Kidney epithelial cell (primary cell): Measurements from ENCODE around the gene ANKRD39. TPM values are rescaled to one million over a fixed set of nuclear protein-coding genes. Genes with fewer than 3 reads are reported as not detected.

Source experiments
- DNase-seq: peaks from one replicate; pipeline ENCODE4 v3.0.0-alpha.2; 2010; ENCODE audit warnings: low read depth
- H3K27me3 ChIP-seq: 2 replicates; pipeline ENCODE4 v1.6.0; 2011; ENCODE audit warnings: low read length; ENCODE audit not compliant: control insufficient read depth, insufficient read depth
- H3K36me3 ChIP-seq: 2 replicates; pipeline ENCODE4 v1.5.1; 2011; ENCODE audit warnings: low read length; ENCODE audit not compliant: control insufficient read depth, insufficient read depth
- H3K4me3 ChIP-seq: 2 replicates; pipeline ENCODE4 v1.5.1; 2011; ENCODE audit warnings: low read depth, mild to moderate bottlenecking, control low read depth, low read length
- CTCF ChIP-seq: IDR thresholded peaks from 2 replicates; pipeline ENCODE4 v1.5.1; 2011; ENCODE audit warnings: mild to moderate bottlenecking, moderate library complexity, low read length, control low read depth, inconsistent platforms; ENCODE audit not compliant: insufficient read depth, poor library complexity, severe bottlenecking
- total RNA-seq: library from RNA; depleted of rRNA; stranded (reverse); fragments of >200 nt; gene quantifications from 2 replicates; pipeline ENCODE4 v1.2.3, GENCODE V29; 2015

The ANKRD39 gene
- total RNA-seq, 1 donor from 2014 or later, result 27.3 TPM

- Histone ChIP-seq H3K27me3 (peaks cover 2% of the 10 kb centered on the region), H3K4me3 (no peak overlapping the region), H3K36me3 (no peaks in the 10 kb centered on the region)
- no peak for DNase-seq
- no peak for TF ChIP-seq CTCF
Observed at GRCh38 chr2:96880891-96881273, 23.1 kb upstream of the ANKRD39 start.

- no peak for TF ChIP-seq CTCF
- DNase-seq, result no peak
- peaks cover 2% of the 10 kb centered on the region for H3K27me3 ChIP-seq
- H3K36me3 ChIP-seq, result no peaks in the 10 kb centered on the region
- H3K4me3 ChIP-seq, result no peak overlapping the region
Observed at GRCh38 chr2:96879545-96880040, 21.8 kb upstream of the ANKRD39 start.

- TF ChIP-seq CTCF, result no peak
- DNase-seq, result no peak
- no peaks in the 10 kb centered on the region for H3K36me3 ChIP-seq
- no peak overlapping the region for H3K4me3 ChIP-seq
- peaks cover 2% of the 10 kb centered on the region for H3K27me3 ChIP-seq
Observed at GRCh38 chr2:96878796-96879544, 21.2 kb upstream of the ANKRD39 start.

- Histone ChIP-seq H3K4me3 (no peak overlapping the region), H3K27me3 (peaks cover 2% of the 10 kb centered on the region), H3K36me3 (no peaks in the 10 kb centered on the region)
- no peak for DNase-seq
- no peak for TF ChIP-seq CTCF
Observed at GRCh38 chr2:96878171-96878570, 20.4 kb upstream of the ANKRD39 start.

GRCh38 chr2:96877631-96878092 is 19.8 kb upstream of the ANKRD39 start:
- Histone ChIP-seq H3K36me3 (no peaks in the 10 kb centered on the region), H3K27me3 (peaks cover 2% of the 10 kb centered on the region), H3K4me3 (no peak overlapping the region)
- TF ChIP-seq CTCF, result no peak
- DNase-seq, result no peak

GRCh38 chr2:96877042-96877451 is 19.2 kb upstream of the ANKRD39 start:
- H3K36me3 ChIP-seq, result no peaks in the 10 kb centered on the region
- DNase-seq, result no peak
- peaks cover 2% of the 10 kb centered on the region for H3K27me3 ChIP-seq
- H3K4me3 ChIP-seq, result no peak overlapping the region
- no peak for TF ChIP-seq CTCF
